ENCODE results near the gene HAUS5.

DNA sequence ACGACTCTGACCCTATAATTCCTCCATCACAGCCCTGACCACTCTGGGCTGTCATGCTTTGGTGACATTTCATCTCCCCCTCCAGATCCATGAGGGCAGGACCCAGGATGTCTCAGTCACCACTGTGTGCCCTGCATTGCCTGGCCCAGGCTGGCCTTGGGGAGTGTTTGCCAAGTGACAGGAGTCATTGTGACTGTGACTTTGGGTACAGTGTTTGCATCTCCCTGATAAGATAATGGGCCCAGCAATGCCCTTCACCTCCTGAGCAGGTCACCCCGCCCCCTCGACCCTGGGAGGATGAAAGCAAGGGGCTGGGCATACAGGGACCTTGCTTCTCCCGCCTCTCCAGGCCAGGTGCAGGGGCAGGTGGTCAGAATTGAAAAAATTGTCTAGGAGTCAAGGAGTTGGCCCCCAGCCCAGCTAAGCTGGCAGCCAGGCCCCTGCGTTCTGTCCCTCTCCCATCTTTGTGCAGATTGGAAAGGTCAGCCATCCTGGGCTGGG, 43.2 kb upstream of the HAUS5 start:
- no peak for TF ChIP-seq POLR2A (IDR thresholded peaks at IDR 0.05)
- TF ChIP-seq, protein P1, sequence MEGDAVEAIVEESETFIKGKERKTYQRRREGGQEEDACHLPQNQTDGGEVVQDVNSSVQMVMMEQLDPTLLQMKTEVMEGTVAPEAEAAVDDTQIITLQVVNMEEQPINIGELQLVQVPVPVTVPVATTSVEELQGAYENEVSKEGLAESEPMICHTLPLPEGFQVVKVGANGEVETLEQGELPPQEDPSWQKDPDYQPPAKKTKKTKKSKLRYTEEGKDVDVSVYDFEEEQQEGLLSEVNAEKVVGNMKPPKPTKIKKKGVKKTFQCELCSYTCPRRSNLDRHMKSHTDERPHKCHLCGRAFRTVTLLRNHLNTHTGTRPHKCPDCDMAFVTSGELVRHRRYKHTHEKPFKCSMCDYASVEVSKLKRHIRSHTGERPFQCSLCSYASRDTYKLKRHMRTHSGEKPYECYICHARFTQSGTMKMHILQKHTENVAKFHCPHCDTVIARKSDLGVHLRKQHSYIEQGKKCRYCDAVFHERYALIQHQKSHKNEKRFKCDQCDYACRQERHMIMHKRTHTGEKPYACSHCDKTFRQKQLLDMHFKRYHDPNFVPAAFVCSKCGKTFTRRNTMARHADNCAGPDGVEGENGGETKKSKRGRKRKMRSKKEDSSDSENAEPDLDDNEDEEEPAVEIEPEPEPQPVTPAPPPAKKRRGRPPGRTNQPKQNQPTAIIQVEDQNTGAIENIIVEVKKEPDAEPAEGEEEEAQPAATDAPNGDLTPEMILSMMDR (IDR thresholded peaks at IDR 0.05) = no peak

All from body of pancreas (tissue), 4 donors.